Measurements from ENCODE around the gene TREH.
"Not testable (repeated sequence)": the region's sequence is repeated elsewhere in the genome, so short reads cannot be mapped to it uniquely, and the experiment has no call there.

TREH gene, protein sequence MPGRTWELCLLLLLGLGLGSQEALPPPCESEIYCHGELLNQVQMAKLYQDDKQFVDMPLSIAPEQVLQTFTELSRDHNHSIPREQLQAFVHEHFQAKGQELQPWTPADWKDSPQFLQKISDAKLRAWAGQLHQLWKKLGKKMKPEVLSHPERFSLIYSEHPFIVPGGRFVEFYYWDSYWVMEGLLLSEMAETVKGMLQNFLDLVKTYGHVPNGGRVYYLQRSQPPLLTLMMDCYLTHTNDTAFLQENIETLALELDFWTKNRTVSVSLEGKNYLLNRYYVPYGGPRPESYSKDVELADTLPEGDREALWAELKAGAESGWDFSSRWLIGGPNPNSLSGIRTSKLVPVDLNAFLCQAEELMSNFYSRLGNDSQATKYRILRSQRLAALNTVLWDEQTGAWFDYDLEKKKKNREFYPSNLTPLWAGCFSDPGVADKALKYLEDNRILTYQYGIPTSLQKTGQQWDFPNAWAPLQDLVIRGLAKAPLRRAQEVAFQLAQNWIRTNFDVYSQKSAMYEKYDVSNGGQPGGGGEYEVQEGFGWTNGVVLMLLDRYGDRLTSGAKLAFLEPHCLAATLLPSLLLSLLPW

DNA sequence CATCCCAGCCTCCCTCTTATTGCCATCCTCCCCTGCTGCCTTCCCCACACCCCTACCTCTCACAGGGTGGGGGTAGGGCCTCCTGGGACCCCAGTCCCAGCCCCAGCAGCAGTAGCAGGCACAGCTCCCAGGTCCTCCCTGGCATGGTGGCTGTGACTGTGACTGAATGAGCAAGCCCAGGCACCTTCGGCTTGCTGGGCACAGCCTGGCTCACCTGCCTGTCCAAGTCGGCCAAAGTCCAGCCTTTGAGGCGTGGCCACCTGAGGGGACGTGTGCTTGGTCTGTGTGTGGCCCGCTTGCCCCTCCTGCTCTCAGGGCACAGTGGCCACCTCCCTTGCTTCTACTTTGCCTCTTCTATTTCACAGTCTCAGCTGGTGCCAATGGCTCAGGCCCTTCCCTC is at the start of gene TREH:
Gene TREH (minus strand): TSS at position 168 of the 400 bp plus-strand sequence. CDS start 23 bp downstream, at position 145.
- no peak for DNase-seq

- DNase-seq = not testable (repeated sequence)
Measured at GRCh38 chr11:118728112-118728511, 48.7 kb upstream of the TREH start.

GRCh38 chr11:118727721-118728066 is 48.2 kb upstream of the TREH start:
- not testable (repeated sequence) for DNase-seq

DNA sequence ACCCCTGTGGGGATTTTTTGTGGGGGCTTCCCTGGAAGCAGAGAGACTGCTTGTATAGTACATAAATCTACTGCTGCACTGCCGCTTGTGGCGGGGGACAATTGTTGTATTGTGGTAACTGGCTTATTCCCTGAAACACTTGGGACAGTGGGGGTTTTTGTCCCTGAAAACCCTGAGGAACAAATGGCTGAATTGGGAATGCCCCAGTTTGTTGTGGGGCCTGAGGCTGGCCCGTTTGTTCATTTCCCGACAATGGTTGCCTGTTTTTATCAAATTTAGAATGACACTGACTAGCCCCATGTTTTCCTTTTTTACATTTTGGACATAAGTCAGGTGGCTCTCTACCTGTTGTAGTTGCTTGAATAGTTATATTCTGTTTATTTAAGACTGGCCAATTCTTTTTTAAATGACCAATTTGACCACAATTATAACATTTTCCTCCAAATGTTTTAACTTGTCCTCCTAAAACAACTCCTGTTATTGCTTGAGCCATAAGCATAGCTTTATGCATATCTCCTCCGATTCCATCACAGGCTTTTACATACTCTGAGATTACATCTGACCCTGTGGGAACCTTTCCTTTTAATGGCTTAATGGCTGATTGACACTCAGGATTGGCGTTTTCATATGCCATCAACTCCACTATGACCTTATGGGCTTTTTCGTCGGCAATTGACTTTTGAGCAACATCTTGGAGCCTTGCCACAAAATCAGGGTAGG is 47.7 kb upstream of the TREH start:
- DNase-seq = not testable (repeated sequence)

DNA sequence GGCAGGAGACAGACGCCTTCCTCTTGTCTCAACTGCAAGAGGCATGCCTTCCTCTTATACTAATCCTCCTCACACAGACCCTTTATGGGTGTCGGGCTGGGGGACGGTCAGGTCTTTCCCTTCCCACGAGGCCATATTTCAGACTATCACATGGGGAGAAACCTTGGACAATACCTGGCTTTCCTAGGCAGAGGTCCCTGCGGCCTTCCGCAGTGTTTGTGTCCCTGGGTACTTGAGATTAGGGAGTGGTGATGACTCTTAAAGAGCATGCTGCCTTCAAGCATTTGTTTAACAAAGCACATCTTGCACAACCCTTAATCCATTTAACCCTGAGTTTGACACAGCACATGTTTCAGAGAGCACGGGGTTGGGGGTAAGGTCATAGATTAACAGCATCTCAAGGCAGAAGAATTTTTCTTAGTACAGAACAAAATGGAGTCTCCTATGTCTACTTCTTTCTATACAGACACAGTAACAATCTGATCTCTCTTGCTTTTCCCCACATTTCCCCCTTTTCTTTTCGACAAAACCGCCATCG is 42.1 kb upstream of the TREH start:
- DNase-seq = not testable (repeated sequence)

DNA sequence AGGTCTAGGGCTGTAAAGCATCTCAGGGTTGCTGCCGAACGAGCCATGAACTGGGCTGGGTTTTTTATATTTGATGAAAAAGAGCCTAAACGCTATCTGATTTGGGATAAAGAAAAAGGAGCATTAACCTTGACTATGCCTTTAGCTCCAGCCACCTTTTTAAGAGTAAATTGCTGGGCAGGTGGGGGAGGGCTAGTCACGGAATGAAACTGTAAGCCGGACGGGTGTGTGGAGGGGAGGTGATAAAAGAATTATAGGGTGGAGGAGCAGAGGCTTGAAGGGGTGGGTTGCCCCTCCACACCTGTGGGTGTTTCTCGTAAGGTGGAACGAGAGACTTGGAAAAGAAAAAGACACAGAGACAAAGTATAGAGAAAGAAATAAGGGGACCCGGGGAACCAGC is 41.3 kb upstream of the TREH start:
- not testable (repeated sequence) for DNase-seq

DNA sequence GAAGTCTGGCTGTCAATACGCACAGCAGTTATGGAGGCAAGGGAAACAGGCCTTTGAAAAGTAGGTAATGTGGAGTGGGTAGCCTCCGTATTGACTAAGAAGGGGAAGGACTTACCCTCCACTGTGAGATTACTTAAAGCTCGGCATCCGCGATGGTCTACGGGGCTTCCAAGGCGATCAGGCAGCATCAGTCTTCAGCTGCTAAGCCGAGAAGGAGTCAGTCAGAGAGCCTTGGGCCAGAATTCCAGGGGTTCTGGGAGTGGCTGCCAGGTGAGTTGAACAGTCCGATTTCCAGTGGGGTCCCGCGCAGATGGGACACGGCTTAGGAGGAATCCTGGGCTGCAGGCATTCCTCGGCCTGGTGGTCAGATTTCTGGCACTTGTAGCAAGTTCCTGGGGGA is 40.6 kb upstream of the TREH start:
- DNase-seq = not testable (repeated sequence)

DNA sequence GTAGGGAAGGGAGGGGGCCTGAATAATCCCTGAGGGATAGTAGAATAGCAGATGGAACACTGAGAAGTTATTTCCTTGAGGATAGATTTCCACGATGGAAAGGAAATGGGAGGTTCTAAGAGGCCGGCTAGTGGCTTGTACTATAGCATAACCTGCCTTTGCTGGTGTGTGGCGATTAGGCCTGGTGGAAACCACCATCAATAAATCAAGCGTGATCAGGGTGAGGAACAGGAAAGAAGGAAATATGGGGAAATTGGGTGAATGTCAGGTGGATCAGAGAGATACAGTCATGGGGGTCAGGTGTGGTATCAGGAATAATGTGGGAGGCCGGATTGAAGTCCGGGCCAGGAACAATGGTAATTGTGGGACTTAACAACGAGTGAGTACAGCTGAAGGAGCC is 39.1 kb upstream of the TREH start:
- DNase-seq = not testable (repeated sequence)

GRCh38 chr11:118717733-118718132 is 38.3 kb upstream of the TREH start:
- not testable (repeated sequence) for DNase-seq

DNA sequence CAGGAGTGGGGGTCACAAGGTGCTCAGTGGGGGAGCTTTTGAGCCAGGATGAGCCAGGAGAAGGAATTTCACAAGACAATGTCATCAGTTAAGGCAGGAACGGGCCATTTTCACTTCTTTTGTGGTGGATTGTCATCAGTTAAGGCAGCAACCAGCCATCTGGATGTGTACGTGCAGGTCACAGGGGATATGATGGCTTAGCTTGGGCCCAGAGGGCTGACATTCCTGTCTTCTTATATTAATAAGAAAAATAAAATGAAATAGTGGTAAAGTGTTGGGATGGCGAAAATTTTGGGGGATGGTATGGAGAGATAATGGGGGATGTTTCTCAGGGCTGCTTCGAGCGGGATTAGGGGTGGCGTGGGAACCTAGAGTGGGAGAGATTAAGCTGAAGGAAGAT is 37.8 kb upstream of the TREH start:
- DNase-seq = not testable (repeated sequence)

DNA sequence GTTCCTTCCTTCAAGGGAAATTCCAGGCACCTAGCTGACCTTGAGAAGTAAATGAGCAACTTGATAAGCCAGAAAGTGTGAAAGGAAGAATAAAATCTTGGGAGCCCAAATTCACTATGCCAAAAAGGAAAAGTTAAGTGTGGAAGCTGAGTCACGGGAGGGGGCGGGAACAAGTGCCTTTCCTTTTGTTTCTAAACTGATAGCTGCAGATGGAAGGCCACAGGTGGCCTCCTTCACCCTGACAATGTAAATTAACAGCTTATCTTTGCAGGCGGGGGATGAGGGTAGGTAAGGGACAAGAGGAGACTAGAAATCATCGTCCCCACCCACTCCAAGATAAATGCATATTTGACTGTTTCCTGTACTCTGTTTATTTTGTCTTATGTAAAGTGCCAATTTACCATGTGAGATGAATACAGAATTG is 36.4 kb upstream of the TREH start:
- DNase-seq = no peak

DNA sequence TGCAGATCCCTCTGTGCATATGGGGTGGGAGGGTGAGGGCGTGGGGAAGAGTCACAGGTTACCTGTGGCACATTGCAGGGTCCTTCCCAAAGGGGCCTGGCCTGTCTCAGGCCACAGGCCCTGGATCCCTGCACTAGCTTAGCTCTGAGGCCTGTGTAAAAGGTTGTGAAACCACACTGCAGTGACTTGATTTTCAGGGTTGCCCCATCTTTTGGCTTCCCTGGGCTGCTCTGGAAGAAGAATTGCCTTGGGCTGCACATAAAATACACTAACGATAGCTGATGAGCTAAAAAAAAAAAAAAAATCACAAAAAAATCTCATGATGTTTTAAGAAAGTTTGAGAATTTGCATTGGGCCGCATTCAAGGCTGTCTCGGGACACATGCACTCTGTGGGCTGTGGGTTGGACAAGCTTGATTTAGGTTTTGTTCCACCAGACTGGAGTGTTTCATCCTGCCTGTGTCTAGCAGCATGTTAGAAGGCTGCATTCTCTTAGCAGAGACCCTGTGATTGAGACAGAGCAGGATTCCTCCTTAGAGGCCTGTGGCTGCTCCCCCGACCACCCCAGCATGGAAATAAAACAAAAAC is 35.9 kb upstream of the TREH start:
- no peak for DNase-seq

DNA sequence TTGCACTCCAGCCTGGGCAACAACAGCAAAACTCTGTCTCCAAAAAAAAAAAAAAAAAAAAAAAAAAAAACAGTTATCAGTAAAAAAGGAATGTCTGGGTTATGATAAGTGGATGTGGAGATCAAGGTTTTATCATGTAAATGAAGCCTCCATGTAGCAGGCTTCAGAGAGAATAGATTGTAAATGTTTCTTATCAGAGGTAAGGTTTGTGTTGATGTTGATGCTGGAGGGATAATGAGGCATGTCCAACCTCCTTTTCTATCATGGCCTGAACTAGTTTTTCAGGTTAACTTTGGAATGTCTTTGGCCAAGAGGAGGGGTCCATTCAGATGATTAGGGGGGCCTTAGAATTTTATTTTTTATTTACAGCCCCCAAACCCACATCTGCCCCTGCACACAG is 35.4 kb upstream of the TREH start:
- DNase-seq = no peak

DNA sequence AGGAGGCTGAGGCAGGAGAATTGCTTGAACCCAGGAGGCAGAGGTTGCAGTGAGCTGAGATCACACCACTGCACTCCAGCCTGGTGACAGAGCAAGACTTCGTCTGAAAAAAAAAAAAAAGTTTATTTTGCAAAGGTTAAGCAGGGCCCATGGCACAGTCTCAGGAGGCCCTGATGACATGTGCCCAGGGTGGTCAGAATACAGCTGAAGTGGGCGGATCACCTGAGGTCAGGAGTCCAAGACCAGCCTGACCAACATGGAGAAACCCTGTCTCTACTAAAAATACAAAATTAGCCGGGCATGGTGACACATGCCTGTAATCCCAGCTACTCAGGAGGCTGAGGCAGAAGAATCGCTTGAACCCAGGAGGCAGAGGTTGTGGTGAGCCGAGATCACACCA is 35.0 kb upstream of the TREH start:
- DNase-seq = not testable (repeated sequence)

- DNase-seq = no peak
Measured at GRCh38 chr11:118708296-118708695, 28.8 kb upstream of the TREH start.

DNA sequence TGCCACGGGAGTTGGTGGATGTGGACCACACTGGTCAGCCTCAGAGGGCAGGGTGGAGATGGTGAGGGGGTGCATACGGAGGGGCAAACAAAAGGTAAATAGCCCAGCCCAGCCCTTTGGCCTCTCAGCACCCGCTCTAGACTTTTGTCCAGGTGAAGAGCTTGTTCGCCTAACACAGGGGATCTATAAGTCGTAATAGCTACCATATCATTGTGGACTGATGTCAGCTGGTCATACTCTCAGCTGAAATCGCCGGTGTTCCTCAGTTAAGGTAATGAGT is 27.0 kb upstream of the TREH start:
- no peak for DNase-seq

- DNase-seq = no peak
Measured at GRCh38 chr11:118705791-118706545, 26.5 kb upstream of the TREH start.

GRCh38 chr11:118705111-118705741 is 25.8 kb upstream of the TREH start:
- DNase-seq = no peak

DNA sequence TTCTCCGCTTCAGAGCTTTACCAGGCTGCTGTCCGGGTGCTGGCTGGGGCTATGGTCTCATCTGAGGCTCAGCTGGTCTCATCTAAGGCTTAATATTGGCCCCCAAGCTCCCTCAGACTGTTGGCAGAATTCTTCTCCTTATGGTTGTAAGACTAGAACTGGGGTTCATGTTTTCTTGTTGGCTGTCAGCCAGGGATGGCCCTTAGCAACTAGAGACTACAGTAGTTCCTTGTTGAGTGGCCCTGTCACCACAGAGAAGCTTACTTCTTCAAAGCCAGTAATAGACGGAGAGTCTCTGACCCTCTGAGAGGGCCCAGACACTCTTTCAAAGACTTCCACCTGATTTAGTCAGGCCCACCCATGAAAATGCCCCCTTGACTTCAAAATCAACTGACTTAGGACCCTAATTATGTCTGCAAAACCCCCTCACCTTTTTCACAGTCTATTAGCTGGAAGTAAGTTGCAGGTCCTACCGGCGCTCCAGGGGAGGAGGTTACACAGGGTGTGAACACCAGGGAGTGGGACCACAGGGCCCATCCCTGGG is 24.2 kb upstream of the TREH start:
- DNase-seq = no peak

DNA sequence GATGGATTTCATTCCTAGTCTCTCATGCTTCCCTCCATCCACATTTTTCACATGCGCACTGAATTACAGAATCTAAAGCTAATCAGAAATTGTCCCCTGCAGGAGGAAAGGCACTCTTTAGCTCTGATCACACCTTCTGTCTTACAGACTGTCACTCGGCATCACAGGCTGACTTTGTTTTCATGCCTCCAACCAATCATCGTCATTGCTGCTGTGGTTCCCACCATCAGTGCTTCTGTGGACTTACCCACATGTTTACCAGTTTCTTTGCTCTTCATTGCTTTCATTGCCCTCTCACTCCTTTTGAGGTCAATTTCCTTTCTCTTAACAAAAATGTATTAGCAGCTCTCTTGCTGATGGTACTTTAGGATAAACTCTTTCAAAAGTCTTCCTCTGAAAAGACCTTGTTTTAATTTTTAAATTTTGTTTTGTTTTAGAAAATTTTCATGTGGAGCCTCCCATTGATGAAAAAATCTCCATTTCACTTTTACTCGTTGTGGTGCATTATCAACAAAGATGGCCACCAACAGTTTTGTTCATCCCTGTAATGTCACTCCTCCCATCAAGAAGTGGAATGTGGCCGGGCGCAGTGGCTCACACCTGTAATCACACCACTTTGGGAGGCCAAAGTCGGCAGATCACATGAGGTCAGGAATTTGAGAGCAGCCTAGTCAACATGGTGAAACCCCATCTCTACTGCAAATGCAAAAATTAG is 20.2 kb upstream of the TREH start:
- DNase-seq = no peak

GRCh38 chr11:118697346-118697745 is 17.9 kb upstream of the TREH start:
- DNase-seq = no peak
